Pancreas (tissue), 10 donors: ENCODE data around the gene PSMG3. TPM values are rescaled to one million over a fixed set of nuclear protein-coding genes. Genes with fewer than 3 reads are reported as not detected.

Source experiments
- ATAC-seq, 4 donors: fragments of 200-7000 bp; cut with Tn5 transposase; one replicate each; pipeline versions ENCODE4 v1.8.0 to v1.9.1; 2020; ENCODE audit warnings: mild to moderate bottlenecking in 4 of 4, moderate library complexity in 4 of 4
- DNase-seq, 6 donors: peaks; one replicate each; pipeline ENCODE4 v3.0.0-alpha.2; 2020
- FAIRE-seq: peaks from 2 replicates; lab custom pipeline; 2012; peaks lifted over from hg19 to GRCh38; lab: Jason Lieb, UNC
- H3K27ac ChIP-seq, 4 donors: fragments of 200-600 bp; sonication (generic); 1 replicate in 3 of 4; 2 replicates in 1 of 4; pipeline versions ENCODE4 v1.5.0 to v1.8.0; 2020
- H3K27me3 ChIP-seq, 4 donors: fragments of 200-600 bp; one replicate each; pipeline ENCODE4 v1.8.0; 2021
- H3K36me3 ChIP-seq, 3 donors: fragments of 200-600 bp; sonication (generic) in 1 of 3; one replicate each; pipeline versions ENCODE4 v1.5.0 to v1.8.0; 2020 to 2021
- H3K4me1 ChIP-seq, 3 donors: fragments of 200-600 bp; one replicate each; pipeline ENCODE4 v1.8.0; 2021
- H3K4me3 ChIP-seq, 4 donors: fragments of 200-600 bp; sonication (generic) in 2 of 4; one replicate each; pipeline versions ENCODE4 v1.5.0 to v1.8.0; 2020 to 2021
- H3K9me3 ChIP-seq, 4 donors: fragments of 200-600 bp; one replicate each; pipeline ENCODE4 v1.8.0; 2021
- CTCF ChIP-seq, 4 donors: fragments of 200-600 bp; sonication (generic) in 3 of 4; IDR thresholded peaks; one replicate each; pipeline versions ENCODE4 v1.5.0 to v1.8.0; 2021; ENCODE audit warnings: antibody characterized with exemption in 4 of 4
- WGBS, 2 donors: extraction: QIAGEN DNeasy Blood & Tissue Kit; methylation state at CpG; one replicate each; pipeline ENCODE4 v1.1.7; 2013; 5-methylcytosine and 5-hydroxymethylcytosine counted together
- intact Hi-C, 3 donors: fragments of 100-400 bp; cut with DNase I; formaldehyde crosslinking; loops; one replicate each; pipeline versions ENCODE4 v1.11.1 to v1.14.2; 2022
- polyA plus RNA-seq, 2 donors: library from polyadenylated mRNA; stranded (reverse); fragments of 200-250 nt; gene quantifications; one replicate each; pipeline ENCODE4 v1.2.3, GENCODE V29; 2013
- total RNA-seq, 6 donors: library from RNA; stranded (reverse); fragmentation: NEBNext Ultra II Directional in 4 of 6; extraction: Animal tissue kit (Norgen Biotek cat#: 25700) in 4 of 6; gene quantifications; one replicate each; pipeline versions ENCODE4 v1.2.1 to v1.2.4, GENCODE V29; 2021 to 2023
- donor health status: healthy with polysubstance abuse.
- donor health status: DM: no; HTN: no; CAD: no; lungs with moderate emphysema.
- donor health status: DM: no; HTN: no; CAD: no.
- donor health status: control.
- donor health status: control.
- donor health status: Bipolar disorder and iron deficiency.
- donor health status: DM: yes; HTN: yes; CAD: no.
- donor health status: DM: no; HTN: no; CAD: no.
- donor health status: DM: no; HTN: no; CAD: no.
- donor health status: DM: yes; HTN: yes; CAD: no.

Gene PSMG3
- total and polyA plus RNA-seq, 8 donors: 6.7 to 46.1 (median 11.1) TPM

- intact Hi-C loops: no loop called here
- Histone ChIP-seq H3K27me3 (no peaks in the 10 kb centered on the region), H3K4me3 (peak overlapping the region; percentile 44 to 69 (median 64)), H3K9me3 (no peaks in the 10 kb centered on the region), H3K4me1 (peaks cover 26 to 39% (median 29%) of the 10 kb centered on the region in 3 donors), H3K27ac (peak overlapping the region; percentile 97 to 99 (median 98)), H3K36me3 (no peaks in the 10 kb centered on the region)
- FAIRE-seq: peak; percentile 94
- ATAC-seq: peak; percentile 61 to 75 (median 66)
- 2% methylated on average over 36 of the region's 36 CpGs for WGBS, 2 donors
- DNase-seq: peak; percentile 79 to 91 (median 88)
- TF ChIP-seq CTCF (IDR thresholded peaks at IDR 0.05): no peak
Observed at GRCh38 chr7:1532456-1533254, 37.2 kb downstream of the PSMG3 start.

- no peaks in the 10 kb centered on the region for H3K9me3 ChIP-seq
- 9 to 10% methylated on average over 10 of the region's 10 CpGs for WGBS, 2 donors
- no peak for FAIRE-seq
- no peaks in the 10 kb centered on the region for H3K36me3 ChIP-seq
- no peaks in the 10 kb centered on the region for H3K27me3 ChIP-seq
- peak in 3 of 6 donors; percentile 61 to 82 (median 70) for DNase-seq
- intact Hi-C loops: no loop called here
- ATAC-seq: peak in 2 of 4 donors; percentile 2 to 3
- H3K4me1 ChIP-seq: peaks cover 23 to 34% (median 29%) of the 10 kb centered on the region in 3 donors
- no peak for TF ChIP-seq CTCF (IDR thresholded peaks at IDR 0.05)
- H3K27ac ChIP-seq: peak overlapping the region; percentile 97 to 99 (median 98)
- peak overlapping the region; percentile 44 to 69 (median 64) for H3K4me3 ChIP-seq
Observed at GRCh38 chr7:1531979-1532455, 37.8 kb downstream of the PSMG3 start.

DNA sequence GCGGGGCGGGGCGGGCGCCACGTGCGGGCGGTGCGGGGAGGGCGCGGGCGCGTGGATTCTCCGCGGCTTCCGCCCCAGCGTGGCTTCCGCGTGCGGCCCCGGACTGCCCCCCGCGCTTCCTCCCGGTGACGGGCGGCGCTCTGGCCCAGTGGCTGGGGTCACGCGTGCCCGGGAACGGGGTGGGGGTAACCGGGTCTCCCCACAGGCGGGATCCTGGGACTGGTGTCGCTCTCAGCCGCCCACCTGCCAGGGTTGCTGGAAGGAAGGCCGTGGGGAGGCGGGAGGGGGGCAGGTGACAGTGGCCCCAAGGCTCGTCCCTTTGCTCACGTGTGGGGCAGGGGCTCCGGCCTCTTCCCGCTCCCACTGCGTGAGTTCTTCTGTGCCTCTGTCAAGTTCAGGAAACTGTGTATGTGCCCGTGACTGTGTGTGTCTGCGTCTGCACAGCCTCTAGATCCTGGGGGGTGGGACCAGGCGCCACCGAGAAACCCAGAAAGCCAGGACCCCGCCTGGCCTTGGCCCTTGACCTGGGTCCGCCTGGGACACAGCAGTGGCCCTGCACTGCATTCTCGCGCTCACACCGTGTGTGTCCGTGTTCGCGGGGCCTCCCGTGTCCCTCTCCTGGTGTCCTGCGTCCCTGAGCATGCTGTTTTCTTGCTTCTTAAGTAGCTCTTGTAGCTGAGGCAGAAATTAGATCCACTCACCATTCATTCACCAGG, 38.4 kb downstream of the PSMG3 start:
- FAIRE-seq: no peak
- no peaks in the 10 kb centered on the region for H3K36me3 ChIP-seq
- peak; percentile 57 to 86 (median 67) for DNase-seq
- TF ChIP-seq CTCF (IDR thresholded peaks at IDR 0.05): no peak
- WGBS, 2 donors: 1% methylated on average over 20 to 55 of the region's 55 CpGs
- H3K4me3 ChIP-seq: peak overlapping the region; percentile 44 to 69 (median 64)
- H3K4me1 ChIP-seq: peaks cover 17 to 28% (median 27%) of the 10 kb centered on the region in 3 donors
- intact Hi-C loops: no loop called here
- H3K9me3 ChIP-seq: no peaks in the 10 kb centered on the region
- peak; percentile 11 to 33 (median 20) for ATAC-seq
- no peaks in the 10 kb centered on the region for H3K27me3 ChIP-seq
- peak overlapping the region; percentile 97 to 99 (median 98) for H3K27ac ChIP-seq

GRCh38 chr7:1530946-1531262, 38.9 kb downstream of the PSMG3 start:
- H3K27ac ChIP-seq: peak overlapping the region; percentile 97 to 99 (median 98)
- ATAC-seq: peak in 1 of 4 donors; percentile 0
- H3K4me1 ChIP-seq: peaks cover 14 to 23% (median 22%) of the 10 kb centered on the region in 3 donors
- no peaks in the 10 kb centered on the region for H3K9me3 ChIP-seq
- intact Hi-C loops: no loop called here
- H3K36me3 ChIP-seq: no peaks in the 10 kb centered on the region
- TF ChIP-seq CTCF (IDR thresholded peaks at IDR 0.05): no peak
- 1% methylated on average over 45 of the region's 45 CpGs; no CpG with 5 or more reads in 1 of the 2 donors for WGBS, 2 donors
- FAIRE-seq: no peak
- peak in 3 of 6 donors; percentile 21 to 76 (median 67) for DNase-seq
- H3K4me3 ChIP-seq: peak overlapping the region; percentile 44 to 69 (median 64)
- H3K27me3 ChIP-seq: no peaks in the 10 kb centered on the region
